Adrenal gland (tissue), 12 donors: ENCODE measurements around the gene TXNDC11. TPM values are rescaled to one million over a fixed set of nuclear protein-coding genes. Genes with fewer than 3 reads are reported as not detected.
A peak's percentile ranks its signal among the peaks of the same experiment; 100 is the strongest.

Experiments
- DNase-seq, 7 donors: peaks; one replicate each; pipeline ENCODE4 v3.0.0-alpha.2; 2019 to 2020
- H3K27ac ChIP-seq, 5 donors: fragments of 200-600 bp; sonication (generic) in 4 of 5; 1 replicate in 3 of 5; 2 replicates in 2 of 5; pipeline versions ENCODE4 v1.5.1 to v1.8.0; 2016 to 2020; ENCODE audit warnings: mild to moderate bottlenecking in 1 of 5
- H3K27me3 ChIP-seq: fragments of 200-600 bp; 2 replicates; pipeline ENCODE4 v1.8.0; 2021
- H3K36me3 ChIP-seq, 2 donors: fragments of 200-600 bp; replicated peaks in 1 of 2; 1 replicate in 1 of 2; 2 replicates in 1 of 2; pipeline versions ENCODE4 v1.5.1 to v1.8.0; 2018 to 2022
- H3K4me1 ChIP-seq, 2 donors: fragments of 200-600 bp; replicated peaks in 1 of 2; 1 replicate in 1 of 2; 2 replicates in 1 of 2; pipeline versions ENCODE4 v1.5.1 to v1.8.0; 2018 to 2021
- H3K4me3 ChIP-seq, 4 donors: fragments of 200-600 bp; sonication (generic) in 3 of 4; one replicate each; pipeline ENCODE4 v1.5.1; 2016 to 2018
- H3K9me3 ChIP-seq, 3 donors: fragments of 200-600 bp; sonication (generic) in 1 of 3; replicated peaks in 1 of 3; 1 replicate in 2 of 3; 2 replicates in 1 of 3; pipeline versions ENCODE4 v1.5.1 to v1.8.0; 2016 to 2021
- CTCF ChIP-seq, 6 experiments: fragments of 450-650 bp in 4 of 6; fragments of 200-600 bp in 2 of 6; sonication (generic) in 1 of 6; IDR thresholded peaks; 1 replicate in 5 of 6; 2 replicates in 1 of 6; pipeline versions ENCODE4 v1.5.1 to v1.8.0; 2016 to 2021; ENCODE audit warnings: antibody characterized with exemption in 6 of 6, mild to moderate bottlenecking in 2 of 6, moderate library complexity in 1 of 6
- POLR2A ChIP-seq, 2 donors: fragments of 450-650 bp; IDR thresholded peaks; one replicate each; pipeline ENCODE4 v1.6.1; 2017; ENCODE audit warnings: antibody characterized with exemption in 2 of 2, mild to moderate bottlenecking in 2 of 2, moderate library complexity in 1 of 2
- WGBS, 4 donors: extraction: QIAGEN DNeasy Blood & Tissue Kit in 2 of 4; methylation state at CpG; one replicate each; pipeline versions ENCODE4 v1.1.5 to v1.1.7; 2013 to 2017; 5-methylcytosine and 5-hydroxymethylcytosine counted together
- intact Hi-C, 2 donors: fragments of 100-400 bp; cut with DNase I; formaldehyde crosslinking; loops; one replicate each; pipeline versions ENCODE4 v1.14.1 to v1.15.0; 2022 to 2023
- polyA plus RNA-seq, 3 donors: library from polyadenylated mRNA; stranded (reverse); fragments of 200-250 nt in 2 of 3; fragments of 350-450 nt in 1 of 3; fragmentation: Illumina TruSeq in 1 of 3; extraction: RNeasy Lipid Tissue Mini Kit (QIAGEN cat#74804) in 1 of 3; gene quantifications; one replicate each; pipeline ENCODE4 v1.2.3, GENCODE V29; 2013 to 2014
- total RNA-seq, 9 donors: library from RNA; depleted of rRNA in 4 of 9; stranded (reverse); fragments of >200 nt in 4 of 9; fragments of 120-200 nt in 1 of 9; fragmentation: NEBNext Ultra II Directional in 1 of 9; extraction: Animal tissue kit (Norgen Biotek cat#: 25700) in 1 of 9; gene quantifications; one replicate each; pipeline versions ENCODE4 v1.1.0 to v1.2.4, GENCODE V29; 2013 to 2023
- donor health status: healthy with polysubstance abuse.
- donor health status: Bipolar disorder and iron deficiency.
- donor health status: DM: yes; HTN: yes; CAD: no.
- donor health status: DM: no; HTN: no; CAD: no.
- donor health status: DM: no; HTN: no; CAD: no.
- donor health status: DM: yes; HTN: yes; CAD: no.

TXNDC11 gene
- total and polyA plus RNA-seq, 12 donors, result 33.5 to 78.1 (median 50.4) TPM

- Histone ChIP-seq H3K4me3 (no peak overlapping the region), H3K36me3 (peaks cover 0 to 62% of the 10 kb centered on the region in 2 donors), H3K9me3 (no peaks in the 10 kb centered on the region), H3K27me3 (no peaks in the 10 kb centered on the region), H3K4me1 (peaks cover 6 to 17% of the 10 kb centered on the region in 2 donors), H3K27ac (no peak overlapping the region)
- intact Hi-C loops, result no loop called here
- 93 to 97% (median 94%) methylated on average over 4 of the region's 4 CpGs for WGBS, 4 donors
- TF ChIP-seq CTCF (IDR thresholded peaks at IDR 0.05) (no peak), POLR2A (IDR thresholded peaks at IDR 0.05) (no peak)
- DNase-seq, result no peak
These were observed 17.3 kb upstream of the TXNDC11 start for GRCh38 chr16:11759997-11760396.

GRCh38 chr16:11759163-11759834 is 16.6 kb upstream of the TXNDC11 start:
- WGBS, 4 donors, result 88 to 94% (median 90%) methylated on average over 9 of the region's 9 CpGs
- Histone ChIP-seq H3K4me3 (no peak overlapping the region), H3K27ac (peak overlapping the region in 2 of 5 donors; percentile 6 to 57), H3K36me3 (peaks cover 0 to 63% of the 10 kb centered on the region in 2 donors), H3K4me1 (peaks cover 6 to 17% of the 10 kb centered on the region in 2 donors), H3K9me3 (no peaks in the 10 kb centered on the region), H3K27me3 (no peaks in the 10 kb centered on the region)
- DNase-seq, result peak in 1 of 7 donors; percentile 22
- no peak for TF ChIP-seq POLR2A (IDR thresholded peaks at IDR 0.05)
- no peak for TF ChIP-seq CTCF (IDR thresholded peaks at IDR 0.05)
- intact Hi-C loops, result no loop called here

- H3K36me3 ChIP-seq, result peaks cover 0 to 67% of the 10 kb centered on the region in 2 donors
- peak overlapping the region in 4 of 5 donors; percentile 41 to 78 (median 51) for H3K27ac ChIP-seq
- no peak overlapping the region for H3K4me3 ChIP-seq
- 23 to 39% (median 35%) methylated on average over 10 of the region's 10 CpGs for WGBS, 4 donors
- H3K9me3 ChIP-seq, result no peaks in the 10 kb centered on the region
- H3K27me3 ChIP-seq, result no peaks in the 10 kb centered on the region
- peak in 6 of 7 donors; percentile 60 to 72 (median 66) for DNase-seq
- H3K4me1 ChIP-seq, result peaks cover 6 to 17% of the 10 kb centered on the region in 2 donors
- TF ChIP-seq CTCF (IDR thresholded peaks at IDR 0.05), result no peak
- TF ChIP-seq POLR2A (IDR thresholded peaks at IDR 0.05), result no peak
- intact Hi-C loops, result no loop called here
These were observed 15.3 kb upstream of the TXNDC11 start for GRCh38 chr16:11757671-11758545.

GRCh38 chr16:11756248-11756647 is 13.6 kb upstream of the TXNDC11 start:
- peaks cover 0 to 67% of the 10 kb centered on the region in 2 donors for H3K36me3 ChIP-seq
- 88 to 99% (median 95%) methylated on average over 3 of the region's 3 CpGs for WGBS, 4 donors

More at GRCh38 chr16:11756248-11756647, 13.6 kb upstream of the TXNDC11 start:
- TF ChIP-seq POLR2A (IDR thresholded peaks at IDR 0.05) (no peak), CTCF (IDR thresholded peaks at IDR 0.05) (no peak)
- H3K4me3 ChIP-seq, result no peak overlapping the region
- H3K27me3 ChIP-seq, result no peaks in the 10 kb centered on the region
- H3K27ac ChIP-seq, result no peak overlapping the region
- DNase-seq, result no peak
- peaks cover 6 to 17% of the 10 kb centered on the region in 2 donors for H3K4me1 ChIP-seq
- no peaks in the 10 kb centered on the region for H3K9me3 ChIP-seq
- intact Hi-C loops, result no loop called here
